Smooth muscle cell of the brain vasculature (primary cell): ENCODE data around the gene PANK4.

Experiments
- DNase-seq: peaks from one replicate; pipeline ENCODE4 v3.0.0-alpha.2; 2012; ENCODE audit warnings: low read depth, low spot score

Gene PANK4

DNA sequence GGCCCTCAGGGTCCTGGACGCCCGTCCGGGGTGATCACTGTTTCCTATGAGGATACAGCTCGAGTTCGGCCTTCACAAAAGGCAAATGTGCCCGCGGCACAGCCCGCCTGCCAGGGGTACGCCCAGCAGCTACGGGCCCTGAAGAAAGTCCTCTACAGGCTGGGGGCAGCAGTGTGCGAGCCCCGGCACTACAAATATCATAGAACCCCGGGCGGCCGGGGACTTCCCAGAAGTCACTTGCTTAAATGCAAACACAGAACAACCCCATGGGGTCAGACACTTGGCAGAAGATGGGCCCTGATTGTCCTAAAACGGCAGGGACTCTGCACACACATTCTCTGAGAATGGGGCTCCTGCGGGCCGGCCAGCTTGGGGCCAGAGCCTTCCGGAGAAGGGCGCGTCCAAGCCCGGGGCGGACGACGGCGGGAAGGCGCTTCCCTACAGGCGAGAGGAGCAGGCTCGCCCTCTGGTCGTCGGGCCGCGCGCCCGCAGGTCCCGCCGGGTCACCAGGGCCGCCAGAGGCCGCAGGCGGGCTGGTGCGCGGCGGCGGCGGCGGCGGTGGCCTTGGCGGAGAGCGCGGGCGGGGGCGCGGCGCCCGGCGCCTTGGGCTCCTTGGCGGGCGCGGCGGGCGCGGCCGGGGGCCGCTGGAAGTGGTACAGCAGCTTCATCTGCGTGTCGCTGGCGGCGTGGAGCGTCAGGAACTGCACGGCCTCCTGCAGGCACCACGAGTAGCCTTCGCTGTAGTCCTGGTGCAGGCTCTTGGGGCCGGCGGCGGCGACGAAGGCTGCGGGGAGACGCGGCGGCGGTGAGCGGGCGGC, 2.8 kb upstream of the PANK4 start:
- DNase-seq: no peak

DNA sequence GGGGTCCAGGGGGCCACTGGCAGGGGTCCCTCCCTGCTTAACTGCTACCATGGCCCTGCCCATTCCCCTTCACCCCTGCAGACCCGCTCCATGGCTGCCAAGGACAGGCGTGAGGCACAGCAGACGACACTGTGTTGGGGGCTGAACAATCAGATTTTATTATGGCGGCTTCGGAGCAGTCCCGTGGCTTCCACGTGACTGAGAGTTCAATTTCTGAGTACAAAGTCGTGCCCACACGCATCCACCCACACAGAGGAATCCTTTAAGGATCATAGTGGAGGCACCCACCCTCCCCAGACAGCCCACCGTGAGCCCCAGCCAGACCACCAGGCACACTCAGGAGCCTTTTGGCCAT, 2.2 kb upstream of the PANK4 start:
- DNase-seq: no peak

DNA sequence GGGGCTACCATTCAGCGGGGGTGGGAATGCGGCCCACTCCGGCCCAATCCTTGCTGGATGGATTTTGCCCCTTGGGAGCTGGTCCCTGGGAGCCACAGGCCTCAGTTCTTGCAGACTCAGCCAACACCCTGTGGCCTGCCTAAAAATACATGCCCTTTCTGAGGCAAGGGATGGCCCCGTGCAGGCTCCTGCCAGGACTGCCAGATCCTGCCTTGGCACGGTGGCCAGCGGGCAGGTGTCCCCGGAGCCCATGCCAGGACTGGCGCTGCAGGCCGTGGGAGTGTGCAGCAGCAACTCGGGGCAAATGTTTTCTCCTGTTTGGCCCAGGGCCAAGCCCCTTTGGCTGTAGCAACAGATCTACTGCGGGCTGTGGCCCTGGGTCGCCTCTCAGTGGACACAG, 1.6 kb upstream of the PANK4 start:
- no peak for DNase-seq

DNA sequence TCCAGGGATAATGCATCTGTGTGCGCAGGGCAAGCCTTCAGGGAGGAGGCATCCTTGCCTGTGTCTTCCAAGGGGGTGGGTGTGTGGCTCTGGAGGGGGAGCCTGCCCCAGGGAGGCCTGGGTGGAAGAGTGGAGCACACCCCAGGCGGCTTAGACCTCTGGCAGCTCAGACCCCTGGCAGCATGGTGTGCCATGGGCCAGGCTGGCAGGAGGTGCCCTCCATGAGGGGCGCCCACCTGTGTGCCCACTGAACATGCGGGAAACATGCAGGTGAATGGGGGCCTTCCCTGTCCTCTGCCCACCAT, 1.1 kb upstream of the PANK4 start:
- no peak for DNase-seq

DNA sequence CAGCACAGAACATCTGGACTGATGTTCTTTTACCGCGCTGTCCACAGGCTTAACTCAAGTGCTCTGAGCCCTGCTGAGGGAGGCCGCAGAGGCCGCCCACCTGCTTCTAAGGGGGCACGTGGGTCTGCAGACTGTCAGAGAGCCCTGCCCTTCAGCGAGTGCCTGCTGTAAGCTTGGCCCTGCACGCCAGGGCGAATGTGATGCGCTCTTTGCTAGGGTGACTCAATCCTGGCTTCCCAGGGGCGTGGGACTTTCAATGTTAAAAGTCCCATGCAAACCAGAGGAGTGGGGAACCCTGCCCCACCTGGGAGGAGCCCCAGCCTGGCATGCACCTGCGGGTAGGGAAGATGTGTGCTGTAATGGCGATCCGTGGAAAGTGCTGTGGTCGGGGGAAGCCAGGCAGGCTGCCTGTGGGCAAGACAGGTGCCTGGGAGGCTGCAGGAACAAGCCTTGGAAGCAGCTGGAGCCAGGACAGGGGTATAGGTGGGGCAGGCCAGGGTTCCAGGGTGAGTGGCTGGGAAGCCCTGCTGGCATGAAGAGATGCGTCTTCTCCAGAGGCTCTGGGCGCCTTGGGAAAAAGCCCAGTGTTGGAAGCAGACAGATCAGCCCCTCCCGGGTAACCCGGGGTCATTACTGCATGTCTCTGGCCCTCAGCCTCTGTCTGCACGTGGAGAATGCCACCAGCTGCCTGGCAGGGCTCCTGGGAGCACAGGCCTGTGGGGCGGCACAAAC, 594 bp upstream of the PANK4 start:
- no peak for DNase-seq

DNA sequence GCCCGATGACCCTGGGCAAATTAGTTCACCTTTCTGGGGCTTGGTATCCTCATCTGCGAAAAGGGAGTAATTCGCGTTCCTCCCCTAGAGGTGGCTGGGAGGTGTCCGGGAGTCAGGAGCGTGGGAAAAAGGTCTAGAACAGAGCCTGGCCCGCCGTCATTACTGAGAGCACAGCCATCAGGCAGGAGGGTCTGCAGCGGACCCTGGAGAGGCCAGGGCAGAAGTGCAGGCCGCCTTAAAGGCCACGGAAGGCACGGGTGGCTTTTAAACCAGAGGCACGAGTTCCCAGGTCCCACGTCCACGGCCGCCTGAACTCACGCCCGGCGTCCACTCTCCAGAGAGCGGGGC, 850 bp downstream of the PANK4 start:
- DNase-seq: no peak

DNA sequence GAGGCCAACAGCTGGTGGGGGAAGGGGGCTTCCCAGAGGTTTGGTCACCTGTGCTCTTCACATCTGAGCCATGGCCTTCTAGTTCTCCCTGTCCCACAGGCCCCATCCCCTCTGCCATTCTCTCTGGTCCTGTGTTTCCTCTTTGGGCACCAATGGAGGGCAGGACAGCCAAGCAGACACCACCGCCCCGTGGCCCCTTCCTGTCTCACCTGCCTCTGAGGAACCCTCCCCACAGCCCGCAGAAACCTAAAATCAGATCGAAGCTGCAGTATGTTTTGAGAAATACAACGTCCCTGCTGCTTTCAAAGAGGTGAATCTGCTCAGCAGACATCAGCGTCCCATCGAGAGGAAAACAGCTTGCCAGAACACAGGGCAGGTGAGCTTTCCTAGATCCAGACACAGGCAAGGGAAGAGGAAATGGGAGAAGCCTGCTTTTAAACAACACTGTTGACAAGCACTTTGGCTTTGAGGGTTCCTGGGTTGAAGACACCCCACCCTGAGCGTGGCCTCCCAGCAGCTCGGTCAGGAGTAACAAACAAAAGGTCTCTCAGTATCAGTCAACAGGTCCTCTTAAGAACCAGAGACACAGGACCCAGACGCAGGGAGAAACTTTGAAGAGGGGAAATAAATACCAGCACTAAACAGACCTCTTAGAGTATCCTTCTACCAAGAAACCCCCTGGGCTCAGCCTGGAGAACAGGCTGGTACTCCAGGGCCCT, 2.3 kb downstream of the PANK4 start:
- no peak for DNase-seq

DNA sequence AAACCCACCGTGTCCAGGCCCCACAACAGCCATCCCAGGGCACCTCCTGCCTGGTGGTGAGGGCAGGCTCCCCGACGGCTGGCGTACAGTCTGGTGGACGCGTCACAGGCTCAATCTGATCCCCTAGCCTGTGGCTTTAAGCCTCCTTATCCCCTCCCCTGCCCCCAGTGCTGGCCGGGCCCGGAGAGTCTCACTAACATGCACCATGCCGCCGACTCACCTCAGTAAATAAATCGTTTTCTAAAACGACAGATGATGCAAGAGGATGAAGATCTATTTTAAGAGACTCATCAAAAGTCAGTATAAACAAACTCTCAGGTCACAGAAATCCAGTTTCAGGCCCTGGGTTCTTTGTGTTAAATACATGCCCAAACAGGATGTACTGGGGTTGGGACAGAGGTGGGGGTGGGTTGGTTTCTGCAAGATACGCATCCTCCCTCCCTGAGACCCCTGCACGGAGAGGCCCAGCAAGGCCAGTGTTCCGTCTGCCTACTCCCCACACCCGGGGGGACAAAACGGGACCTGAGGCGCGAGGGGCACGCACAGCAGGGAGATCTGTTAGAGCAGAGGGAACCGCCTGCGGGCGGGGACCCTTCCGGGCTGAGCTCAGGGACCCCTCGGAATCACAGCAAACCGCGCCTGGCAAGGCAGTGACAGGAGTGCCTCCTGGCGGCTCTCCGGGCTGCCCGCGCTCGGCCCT, 3.1 kb downstream of the PANK4 start:
- no peak for DNase-seq

DNA sequence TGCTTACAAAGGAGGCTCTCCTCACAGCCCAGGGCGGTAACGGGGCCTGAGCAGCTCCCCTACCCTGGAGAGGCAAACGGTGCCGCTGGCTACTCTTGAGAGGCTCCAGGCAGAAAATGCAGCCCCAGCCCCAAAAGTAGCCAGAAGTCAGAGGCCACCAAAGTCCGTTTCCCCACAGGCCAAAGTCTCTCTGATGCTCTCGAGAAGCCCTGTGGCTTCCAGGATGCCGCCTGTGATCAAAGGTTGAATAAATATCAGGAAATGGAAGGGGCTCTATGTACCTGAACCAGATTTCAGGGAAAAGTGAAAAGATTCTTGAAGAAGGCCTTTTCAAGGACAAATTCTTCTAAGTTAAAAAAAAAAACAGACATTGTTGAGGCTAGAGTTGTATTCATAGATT, 4.2 kb downstream of the PANK4 start:
- DNase-seq: no peak

DNA sequence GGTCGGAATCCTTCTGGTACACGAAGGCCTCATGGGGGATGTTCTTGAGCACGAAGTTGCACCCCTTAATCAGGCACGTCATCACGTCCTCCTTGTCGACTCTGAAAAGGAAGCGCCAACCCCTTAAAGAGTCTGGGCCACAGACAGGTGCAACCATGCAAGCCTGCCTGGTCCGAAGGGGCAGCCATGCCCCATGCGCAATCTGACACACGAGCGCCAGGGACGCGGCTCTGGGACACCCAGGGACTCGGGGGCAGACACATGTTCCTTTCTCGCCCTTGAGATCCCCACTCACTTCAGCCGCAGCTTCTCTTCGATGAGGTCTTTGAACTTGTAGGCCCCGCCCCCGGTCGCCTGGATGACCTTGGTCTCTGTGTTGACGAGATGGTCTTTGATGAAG, 5.6 kb downstream of the PANK4 start:
- no peak for DNase-seq

DNA sequence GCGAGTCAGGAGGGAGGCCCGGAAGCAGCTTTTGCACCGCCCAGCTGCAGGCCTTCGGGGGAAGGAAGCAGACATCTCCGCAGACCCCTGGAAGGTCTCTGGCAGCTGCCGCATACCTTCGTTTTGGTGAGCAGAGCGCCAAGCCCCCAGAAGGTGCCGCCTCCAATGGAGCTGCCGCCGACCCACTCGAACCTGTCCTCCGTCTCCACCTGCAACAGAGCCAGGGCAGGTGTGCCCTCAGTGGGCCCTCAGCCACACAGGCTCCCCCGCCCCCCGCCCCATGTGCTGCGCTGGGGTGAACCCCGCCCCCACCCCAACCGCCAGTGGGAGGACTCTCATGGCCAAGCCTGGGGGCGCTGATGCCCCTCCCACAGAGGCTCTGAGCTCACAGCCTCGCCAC, 6.2 kb downstream of the PANK4 start:
- DNase-seq: no peak

DNA sequence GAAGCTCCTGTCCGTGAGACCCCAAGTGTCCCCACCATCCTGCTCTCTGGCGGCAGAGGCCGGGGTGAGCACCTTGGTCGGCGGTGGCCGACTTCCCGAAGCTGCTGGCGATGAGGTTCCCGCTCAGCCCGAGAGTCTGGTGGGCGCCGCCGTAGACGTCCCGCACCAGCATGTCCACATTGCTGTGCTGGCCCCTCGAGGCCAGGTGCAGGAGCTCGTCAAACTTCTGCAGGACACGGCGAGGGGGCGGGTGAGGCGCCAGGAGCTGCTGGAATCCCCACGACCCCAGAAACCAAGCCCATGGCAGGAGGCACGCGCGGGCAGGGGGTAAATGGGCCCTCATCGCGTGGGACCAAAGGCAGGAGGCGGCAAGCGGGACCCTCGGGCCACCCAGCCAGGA, 6.7 kb downstream of the PANK4 start:
- no peak for DNase-seq

DNA sequence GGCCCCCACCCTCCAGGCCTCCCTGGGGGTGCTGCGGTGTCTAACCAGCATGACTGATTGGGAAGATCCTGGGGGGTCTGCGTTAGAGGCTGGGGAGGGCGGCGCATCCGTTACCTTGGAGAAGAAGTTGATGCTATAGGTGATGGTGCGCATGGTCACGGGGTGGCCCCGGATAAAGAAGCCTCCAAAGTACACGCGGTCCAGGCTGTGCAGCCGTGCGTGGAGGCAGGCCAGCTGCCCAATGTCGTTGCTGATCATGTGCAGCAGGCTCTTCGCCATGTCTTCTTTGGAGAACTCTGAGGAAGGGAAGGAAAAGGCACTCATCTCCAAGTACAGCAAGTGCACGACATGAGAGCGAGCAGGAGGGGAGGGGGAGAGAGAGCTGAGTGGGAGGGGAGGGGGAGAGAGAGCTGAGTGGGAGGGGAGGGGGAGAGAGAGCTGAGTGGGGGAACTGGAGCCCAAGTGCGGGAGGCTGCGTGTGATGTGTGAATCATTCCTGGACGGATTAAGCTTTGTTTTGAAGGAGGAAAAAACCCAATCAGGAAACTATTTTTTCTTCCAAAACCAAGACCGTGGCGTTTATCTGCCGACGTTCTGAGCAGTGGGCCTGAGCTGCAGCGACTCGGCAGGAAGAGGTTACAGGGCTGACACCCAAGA, 7.2 kb downstream of the PANK4 start:
- DNase-seq: no peak

DNA sequence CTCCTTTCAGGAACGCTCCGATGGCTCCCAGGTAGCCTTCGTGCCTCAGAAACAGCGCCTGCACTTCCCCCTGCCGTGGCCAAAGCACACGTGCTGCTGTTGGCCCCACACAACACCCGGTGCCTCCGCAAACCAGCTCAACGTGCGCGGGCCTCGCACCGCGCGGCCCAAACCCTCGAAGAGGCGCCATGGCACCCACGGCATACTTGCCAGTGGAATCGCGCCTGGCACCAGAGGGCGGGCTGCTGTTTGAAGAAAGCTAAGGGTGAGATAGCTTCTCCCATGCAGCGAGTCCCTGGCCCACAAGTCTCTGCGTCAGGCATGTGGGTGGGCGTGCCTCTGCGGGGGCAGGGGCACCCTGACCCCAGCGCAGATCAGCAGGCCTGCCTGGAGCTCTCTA, 7.9 kb downstream of the PANK4 start:
- DNase-seq: no peak

DNA sequence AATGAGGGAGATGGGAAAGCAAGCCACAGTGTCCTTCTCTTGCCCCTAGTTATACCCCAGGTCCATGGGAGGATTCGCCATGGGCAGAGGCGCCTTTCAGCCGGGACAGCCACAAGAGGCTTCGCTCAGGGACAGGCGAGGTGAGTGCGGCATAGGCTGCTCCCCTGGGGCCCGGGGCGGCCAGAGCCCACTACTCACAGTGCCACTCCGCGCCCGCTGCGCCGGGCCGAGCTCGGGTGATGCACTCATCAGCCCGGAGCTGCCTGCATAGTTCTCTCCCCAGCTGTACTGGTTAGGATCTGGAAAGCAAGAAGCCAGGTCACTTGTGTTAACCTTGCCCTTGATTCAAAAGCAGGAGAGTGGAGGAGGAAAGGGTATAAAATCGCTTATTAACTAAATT, 8.4 kb downstream of the PANK4 start:
- DNase-seq: no peak

DNA sequence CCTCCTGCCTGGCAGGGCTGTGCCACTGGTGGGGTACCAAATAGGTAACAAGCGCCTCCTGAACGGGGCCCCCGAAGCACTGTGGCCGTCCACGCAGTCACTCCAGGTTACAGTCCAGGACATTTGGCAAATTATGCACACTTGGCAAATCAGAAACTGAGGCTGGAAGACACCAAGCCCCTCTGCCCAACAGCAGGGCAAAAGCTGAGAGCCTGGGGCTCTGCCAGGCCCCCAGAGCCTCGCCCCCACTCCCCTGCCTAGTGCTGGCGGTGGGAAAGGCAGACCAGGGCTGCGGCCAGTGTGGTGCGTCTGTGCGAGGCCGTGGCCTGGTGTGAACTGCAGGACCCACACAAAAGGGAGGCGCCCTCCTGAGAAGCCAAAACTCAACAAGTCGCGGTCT, 9.4 kb downstream of the PANK4 start:
- DNase-seq: no peak

DNA sequence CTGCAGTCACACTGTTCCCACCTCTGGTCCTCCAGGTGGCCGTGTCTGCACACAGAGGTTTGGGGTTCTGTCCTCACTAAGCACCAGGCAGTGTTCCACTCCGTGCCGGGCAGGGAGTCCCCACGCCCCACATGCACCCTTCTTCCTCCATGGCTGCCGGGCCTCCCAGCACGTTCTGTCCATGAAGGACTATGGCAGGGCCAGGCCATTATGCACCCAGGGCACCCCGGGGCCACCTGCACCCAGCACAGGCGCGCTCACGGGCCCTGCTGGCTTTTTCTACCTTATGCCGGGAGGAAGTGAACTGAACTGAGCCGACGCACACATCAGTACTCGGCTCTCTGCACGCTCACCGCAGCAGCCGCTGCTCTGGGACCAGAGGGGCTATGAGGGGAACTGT, 10.3 kb downstream of the PANK4 start:
- DNase-seq: no peak

DNA sequence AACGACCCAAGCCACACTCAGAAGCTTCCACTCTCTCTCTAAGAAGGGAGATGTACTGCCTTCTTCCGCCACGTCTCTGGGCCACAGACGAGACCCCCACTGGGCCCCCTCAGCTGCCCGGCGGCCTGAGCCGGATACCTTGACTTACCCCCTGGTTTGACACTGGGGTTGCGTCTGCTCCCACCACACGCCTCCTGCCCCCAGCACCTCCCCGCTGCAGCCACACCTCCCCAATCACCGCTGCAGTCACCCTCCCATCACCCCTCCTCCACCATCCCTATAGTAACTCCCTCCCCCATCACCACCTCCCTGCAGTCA, 10.7 kb downstream of the PANK4 start:
- DNase-seq: no peak

DNA sequence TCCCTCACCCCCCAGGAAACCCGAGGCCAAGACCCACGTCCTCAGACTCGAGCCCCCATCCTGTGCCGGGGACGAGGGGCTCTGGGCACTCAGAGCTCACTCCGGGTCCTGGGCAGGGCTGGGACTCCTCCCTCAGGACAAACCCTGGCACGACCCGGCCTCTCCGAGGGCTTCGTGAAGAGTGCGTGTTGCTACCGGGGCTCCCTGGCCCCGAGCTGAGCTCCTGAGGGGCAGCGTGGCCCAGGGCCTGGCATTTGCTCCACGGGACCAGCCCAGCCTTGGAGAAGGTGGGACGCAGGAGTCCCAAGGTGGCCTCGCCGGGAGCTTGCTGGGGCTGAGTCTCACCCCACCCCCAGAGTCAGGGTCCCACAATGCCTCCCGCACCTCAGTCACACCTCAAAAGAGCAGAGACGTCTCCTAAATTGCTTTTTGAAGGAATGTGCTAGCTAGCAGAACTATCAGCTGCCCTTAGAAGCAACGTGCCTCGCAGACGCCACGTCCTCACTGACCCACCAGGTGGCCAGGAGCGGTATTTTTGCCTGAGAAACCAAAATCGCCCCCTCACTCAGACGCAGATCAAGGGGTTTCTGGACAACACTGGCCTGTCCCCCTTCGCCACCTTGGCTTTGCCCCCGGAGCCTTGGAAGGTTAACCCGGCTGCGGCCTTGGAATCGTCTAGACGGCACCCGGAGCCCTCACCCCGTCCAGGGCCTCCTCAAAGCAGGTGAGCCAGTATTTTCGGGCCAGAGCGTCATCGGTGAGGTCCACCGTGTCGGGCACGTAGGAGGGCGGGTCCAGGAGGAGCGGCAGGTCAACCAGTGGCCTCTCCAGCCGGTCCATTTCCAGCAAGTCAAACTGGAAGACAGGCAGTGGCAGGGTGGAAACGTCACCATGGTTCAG, 11.3 kb downstream of the PANK4 start:
- DNase-seq: no peak

DNA sequence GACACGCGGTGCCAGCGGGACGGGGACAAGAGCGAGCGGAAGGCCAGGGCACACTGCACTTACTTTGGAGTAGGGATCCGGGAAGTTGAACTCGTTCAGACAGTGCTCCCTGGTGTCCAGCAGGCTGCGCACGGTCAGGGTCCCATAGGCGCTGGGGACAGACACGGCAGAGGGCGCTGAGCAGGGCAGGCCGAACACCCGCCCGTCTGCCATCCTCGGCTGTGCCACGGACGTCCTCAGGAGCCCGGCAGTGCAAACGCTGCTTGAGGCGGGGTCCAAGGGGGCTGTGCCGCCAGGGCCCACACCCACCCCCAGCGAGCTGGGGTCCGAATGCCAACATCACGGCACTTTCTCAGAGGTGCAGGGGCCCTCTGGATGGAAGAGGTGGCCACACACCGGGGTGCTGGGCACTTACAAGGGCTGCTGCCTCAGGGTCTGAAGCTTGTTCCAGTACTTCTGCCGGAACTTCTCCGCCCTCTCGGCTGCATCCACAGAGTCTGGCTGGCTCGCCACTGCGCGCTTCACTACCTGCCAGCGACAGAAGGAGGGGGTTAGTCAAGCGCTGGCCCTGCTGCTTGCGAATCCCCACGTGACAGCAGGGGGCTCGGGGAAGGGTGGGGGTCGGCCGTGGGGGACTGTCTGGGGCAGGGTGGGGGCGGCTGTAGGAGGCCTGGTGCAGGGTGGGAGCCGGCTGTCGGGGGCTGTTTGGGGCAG, 12.3 kb downstream of the PANK4 start:
- no peak for DNase-seq
